Progenitor cell of endocrine pancreas (in vitro differentiated cells): ENCODE data around the gene RAET1G. TPM values are rescaled to one million over a fixed set of nuclear protein-coding genes. Genes with fewer than 3 reads are reported as not detected.

Experiments used
- DNase-seq: peaks from one replicate; pipeline ENCODE4 v3.0.0; 2021; ENCODE audit warnings: low spot score; ENCODE audit not compliant: unreplicated experiment
- H3K27ac Mint-ChIP-seq: 2 replicates; pipeline ENCODE4 v1.8.0; 2021; ENCODE audit warnings: mild to moderate bottlenecking, moderate library complexity, mixed read lengths
- H3K27me3 Mint-ChIP-seq: 2 replicates; pipeline ENCODE4 v1.8.0; 2021; ENCODE audit warnings: mixed read lengths
- H3K36me3 Mint-ChIP-seq: 2 replicates; pipeline ENCODE4 v1.8.0; 2022; ENCODE audit warnings: mixed read lengths; ENCODE audit not compliant: insufficient read depth
- H3K4me1 Mint-ChIP-seq: 2 replicates; pipeline ENCODE4 v1.8.0; 2021; ENCODE audit warnings: low read depth, mixed read lengths
- H3K4me3 Mint-ChIP-seq: 2 replicates; pipeline ENCODE4 v1.8.0; 2021; ENCODE audit warnings: low read depth, mild to moderate bottlenecking, moderate library complexity, mixed read lengths
- H3K9me3 Mint-ChIP-seq: 2 replicates; pipeline ENCODE4 v1.8.0; 2021; ENCODE audit warnings: low read depth, mixed read lengths
- total RNA-seq: library from RNA; stranded (reverse); gene quantifications from 2 replicates; pipeline ENCODE4 v1.2.1, GENCODE V29; 2021
- TF ChIP-seq, protein P1 (sequence below): fragments of 200-600 bp; sonication (generic); IDR thresholded peaks from one replicate; pipeline ENCODE4 v1.5.0; 2021; ENCODE audit warnings: antibody characterized with exemption, mild to moderate bottlenecking; ENCODE audit not compliant: unreplicated experiment

The RAET1G gene
- total RNA-seq, 1 donor from 2014 or later = not detected

- TF ChIP-seq, protein P1, sequence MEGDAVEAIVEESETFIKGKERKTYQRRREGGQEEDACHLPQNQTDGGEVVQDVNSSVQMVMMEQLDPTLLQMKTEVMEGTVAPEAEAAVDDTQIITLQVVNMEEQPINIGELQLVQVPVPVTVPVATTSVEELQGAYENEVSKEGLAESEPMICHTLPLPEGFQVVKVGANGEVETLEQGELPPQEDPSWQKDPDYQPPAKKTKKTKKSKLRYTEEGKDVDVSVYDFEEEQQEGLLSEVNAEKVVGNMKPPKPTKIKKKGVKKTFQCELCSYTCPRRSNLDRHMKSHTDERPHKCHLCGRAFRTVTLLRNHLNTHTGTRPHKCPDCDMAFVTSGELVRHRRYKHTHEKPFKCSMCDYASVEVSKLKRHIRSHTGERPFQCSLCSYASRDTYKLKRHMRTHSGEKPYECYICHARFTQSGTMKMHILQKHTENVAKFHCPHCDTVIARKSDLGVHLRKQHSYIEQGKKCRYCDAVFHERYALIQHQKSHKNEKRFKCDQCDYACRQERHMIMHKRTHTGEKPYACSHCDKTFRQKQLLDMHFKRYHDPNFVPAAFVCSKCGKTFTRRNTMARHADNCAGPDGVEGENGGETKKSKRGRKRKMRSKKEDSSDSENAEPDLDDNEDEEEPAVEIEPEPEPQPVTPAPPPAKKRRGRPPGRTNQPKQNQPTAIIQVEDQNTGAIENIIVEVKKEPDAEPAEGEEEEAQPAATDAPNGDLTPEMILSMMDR = no peak
- peaks cover 75% of the 10 kb centered on the region for H3K27me3 Mint-ChIP-seq
- H3K9me3 Mint-ChIP-seq = no peaks in the 10 kb centered on the region
- no peaks in the 10 kb centered on the region for H3K36me3 Mint-ChIP-seq
- H3K27ac Mint-ChIP-seq = peak overlapping the region; percentile 16
- no peak overlapping the region for H3K4me3 Mint-ChIP-seq
- H3K4me1 Mint-ChIP-seq = peaks cover 2% of the 10 kb centered on the region
- no peak for DNase-seq
These were observed 33.6 kb downstream of the RAET1G start for GRCh38 chr6:149889326-149889725.

DNA sequence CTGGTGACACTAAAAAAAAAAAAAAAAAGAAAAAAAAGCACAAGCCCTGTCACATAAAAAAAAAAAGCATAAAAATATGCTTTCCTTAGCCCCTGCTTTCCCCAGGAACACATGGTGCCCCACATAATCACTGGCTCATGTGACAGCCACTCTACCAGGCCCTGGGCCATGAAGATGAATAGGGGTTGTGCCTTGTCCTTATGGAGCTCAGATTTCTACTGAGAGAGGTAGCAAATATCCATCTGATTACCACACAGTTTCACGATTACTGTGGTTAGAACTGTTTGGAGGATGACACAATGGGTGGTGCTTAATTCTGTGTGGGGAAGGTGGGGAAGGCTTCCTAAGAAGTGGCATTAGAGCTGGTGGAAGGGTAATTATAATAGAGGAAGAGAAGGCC is 34.3 kb downstream of the RAET1G start:
- Mint-ChIP-seq H3K9me3 (no peaks in the 10 kb centered on the region), H3K36me3 (no peaks in the 10 kb centered on the region), H3K27me3 (peaks cover 75% of the 10 kb centered on the region), H3K4me1 (peaks cover 2% of the 10 kb centered on the region), H3K27ac (no peak overlapping the region), H3K4me3 (no peak overlapping the region)
- TF ChIP-seq, protein P1 = no peak
- no peak for DNase-seq

- no peaks in the 10 kb centered on the region for H3K36me3 Mint-ChIP-seq
- TF ChIP-seq, protein P1 = no peak
- no peak overlapping the region for H3K27ac Mint-ChIP-seq
- no peak overlapping the region for H3K4me3 Mint-ChIP-seq
- no peaks in the 10 kb centered on the region for H3K9me3 Mint-ChIP-seq
- H3K27me3 Mint-ChIP-seq = peaks cover 72% of the 10 kb centered on the region
- DNase-seq = no peak
- peaks cover 2% of the 10 kb centered on the region for H3K4me1 Mint-ChIP-seq
These were observed 34.8 kb downstream of the RAET1G start for GRCh38 chr6:149888093-149888492.

GRCh38 chr6:149887343-149887742 is 35.6 kb downstream of the RAET1G start:
- Mint-ChIP-seq H3K36me3 (no peaks in the 10 kb centered on the region), H3K4me1 (peaks cover 2% of the 10 kb centered on the region), H3K4me3 (no peak overlapping the region), H3K9me3 (no peaks in the 10 kb centered on the region), H3K27me3 (peaks cover 67% of the 10 kb centered on the region), H3K27ac (no peak overlapping the region)
- TF ChIP-seq, protein P1 = no peak
- DNase-seq = no peak

- peaks cover 72% of the 10 kb centered on the region for H3K27me3 Mint-ChIP-seq
- no peaks in the 10 kb centered on the region for H3K36me3 Mint-ChIP-seq
- no peak overlapping the region for H3K4me3 Mint-ChIP-seq
- H3K9me3 Mint-ChIP-seq = no peaks in the 10 kb centered on the region
- DNase-seq = no peak
- H3K4me1 Mint-ChIP-seq = peaks cover 2% of the 10 kb centered on the region
- TF ChIP-seq, protein P1 = no peak
- H3K27ac Mint-ChIP-seq = no peak overlapping the region
These were observed 37.0 kb downstream of the RAET1G start for GRCh38 chr6:149885888-149886287.
